Endometrial microvascular endothelial cells (primary cell): ENCODE measurements around the gene LY6G6F. TPM values are rescaled to one million over a fixed set of nuclear protein-coding genes. Genes with fewer than 3 reads are reported as not detected.
"Not testable (repeated sequence)": the region's sequence is repeated elsewhere in the genome, so short reads cannot be mapped to it uniquely, and the experiment has no call there.

Experiments
- in situ Hi-C: cut with HindIII; loops from 2 replicates; pipeline ENCODE4 v1.10.0; 2017; ENCODE audit warnings: low sequenced_read_pairs, low pct_unique_long_range_greater_than_20kb; ENCODE audit errors: inconsistent ontology term
- total RNA-seq: library from RNA; depleted of rRNA; stranded (reverse); fragments of >200 nt; gene quantifications from one replicate; pipeline ENCODE4 v1.2.3, GENCODE V29; 2015; ENCODE audit errors: inconsistent ontology term

LY6G6F gene
- total RNA-seq, 1 donor from 2014 or later: not detected

DNA sequence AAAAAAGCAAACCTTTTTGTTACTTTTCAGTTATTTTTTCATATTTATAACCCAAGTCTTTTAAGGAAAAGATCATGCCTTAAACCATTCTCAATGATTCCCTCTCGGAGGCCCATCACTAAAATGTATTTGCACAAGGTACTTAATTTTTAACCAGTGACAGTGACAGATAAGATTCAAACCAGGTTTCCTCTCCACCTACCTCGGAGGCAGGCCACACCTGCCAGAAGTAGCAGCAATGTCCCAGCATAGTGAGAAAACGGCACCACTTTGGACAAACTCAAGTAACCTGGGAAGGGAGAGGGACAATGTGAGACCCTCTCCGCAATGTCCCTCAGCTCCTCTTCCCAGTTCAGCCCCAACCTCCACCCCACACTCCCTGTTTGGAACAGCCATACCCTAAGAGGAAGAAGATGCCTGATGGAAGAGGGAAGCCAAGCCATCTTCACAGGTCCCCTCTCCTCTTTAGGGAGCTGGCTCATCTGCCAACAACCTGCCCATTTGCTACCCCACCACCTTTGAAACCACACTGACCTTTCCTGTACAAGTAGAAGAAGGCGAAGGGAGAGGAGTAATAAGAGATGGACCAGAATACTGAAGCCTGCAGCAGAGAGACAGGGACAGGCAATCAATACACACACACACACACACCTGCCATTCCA lies 5.8 kb upstream of the LY6G6F start:
- in situ Hi-C loops: no loop called here

DNA sequence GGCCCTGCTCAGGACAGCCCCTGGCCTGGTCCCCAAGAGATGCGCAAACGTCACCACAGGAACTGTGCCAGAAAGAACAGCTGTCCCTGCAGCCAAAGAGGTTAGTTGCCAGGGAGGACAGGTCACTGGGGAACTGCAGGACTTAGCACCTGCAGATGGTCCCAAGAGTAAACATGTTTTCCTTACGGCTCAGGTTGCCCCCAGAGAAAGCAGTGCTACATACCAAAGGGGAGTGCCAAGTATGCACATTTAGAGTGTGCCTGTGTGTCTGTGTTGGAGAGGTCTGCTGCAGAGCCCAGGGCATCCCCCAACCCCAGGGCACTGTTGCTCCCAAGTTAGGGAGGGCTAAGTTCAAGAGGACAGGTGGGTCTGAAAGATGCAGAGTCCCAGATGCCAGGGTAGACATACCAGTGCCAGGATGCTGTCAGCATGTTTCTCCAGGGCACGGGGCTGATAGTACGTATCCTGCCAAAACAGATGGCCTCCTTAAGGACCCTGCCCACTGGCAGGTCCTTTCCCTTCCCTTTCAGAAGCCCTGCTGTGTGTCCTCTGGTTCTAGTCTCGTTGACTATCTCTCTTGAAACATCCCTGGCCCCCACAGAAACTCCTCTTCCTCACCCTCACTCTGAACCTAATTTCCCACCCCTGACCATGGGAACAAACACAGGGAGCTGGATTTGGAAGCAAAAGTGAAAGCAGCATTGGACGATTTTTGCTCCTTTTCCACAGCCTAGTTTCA lies 4.8 kb upstream of the LY6G6F start:
- in situ Hi-C loops: no loop called here

DNA sequence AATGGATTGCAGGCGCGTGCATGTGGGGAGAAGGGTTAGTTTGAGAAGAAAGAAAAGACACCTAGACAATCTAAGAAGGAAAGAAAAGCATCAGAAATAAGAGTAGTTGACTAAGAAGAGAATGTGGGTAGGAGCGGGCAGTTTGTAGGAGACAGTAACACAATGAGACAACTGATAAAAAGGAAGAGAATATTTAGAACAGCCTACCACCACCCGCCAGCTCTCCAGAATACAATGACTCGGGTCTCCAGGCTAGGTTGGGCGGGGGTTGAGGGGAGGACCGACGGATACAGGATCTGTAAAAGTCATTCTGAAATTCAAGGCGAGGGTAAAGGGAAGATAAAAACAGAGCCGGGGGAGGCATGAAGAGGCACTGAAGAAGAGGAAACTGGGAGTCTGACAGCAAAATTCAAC lies 4.3 kb upstream of the LY6G6F start:
- in situ Hi-C loops: no loop called here

DNA sequence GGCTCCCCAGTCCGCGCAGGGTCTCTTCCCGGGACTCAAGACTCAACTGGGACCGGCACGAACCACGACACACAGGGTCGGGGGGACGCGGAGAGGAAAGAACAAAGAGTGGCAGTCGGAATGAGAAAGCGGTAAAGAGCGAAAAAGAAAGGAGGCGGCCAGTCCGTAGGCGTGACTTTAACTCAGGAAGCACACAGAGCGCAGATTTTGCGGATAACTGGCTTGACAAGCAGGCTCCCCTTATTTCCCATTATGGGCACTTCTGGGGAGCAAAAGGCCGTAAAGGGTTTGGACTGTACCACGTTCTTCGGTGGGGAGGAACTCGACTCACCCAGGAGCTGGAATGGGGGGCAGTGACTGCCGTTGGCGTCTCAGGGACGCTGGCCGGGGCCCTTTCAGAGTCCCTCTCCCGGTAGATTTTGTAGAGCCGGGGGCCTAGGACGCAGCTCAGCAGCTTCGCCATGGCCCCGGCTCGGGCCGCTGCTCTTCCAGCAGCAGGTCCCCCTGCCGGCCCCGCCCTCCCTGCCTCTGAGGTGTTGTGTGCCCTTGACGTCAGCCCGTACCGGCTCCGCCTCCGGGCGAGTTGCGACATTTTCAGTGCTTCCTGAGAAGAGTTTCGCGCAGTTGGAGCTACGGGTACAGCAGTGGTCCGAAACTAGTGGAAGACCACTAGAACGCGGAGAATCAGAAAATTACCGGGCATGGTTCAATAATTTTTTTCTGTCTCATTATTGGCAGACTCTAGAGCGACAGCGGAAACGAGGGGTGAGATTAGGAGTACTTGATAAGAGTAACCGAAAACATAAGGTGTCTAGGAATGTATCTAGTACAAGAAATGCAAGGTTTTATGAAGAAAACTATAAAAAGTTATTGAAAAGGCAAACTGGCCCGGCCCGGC lies 3.6 kb upstream of the LY6G6F start, which contains the start of gene ABHD16A:
ABHD16A (minus strand) TSS at position 506 of the 898 bp plus-strand sequence; CDS start at position 463, 43 bp downstream.
- in situ Hi-C loops: no loop called here

DNA sequence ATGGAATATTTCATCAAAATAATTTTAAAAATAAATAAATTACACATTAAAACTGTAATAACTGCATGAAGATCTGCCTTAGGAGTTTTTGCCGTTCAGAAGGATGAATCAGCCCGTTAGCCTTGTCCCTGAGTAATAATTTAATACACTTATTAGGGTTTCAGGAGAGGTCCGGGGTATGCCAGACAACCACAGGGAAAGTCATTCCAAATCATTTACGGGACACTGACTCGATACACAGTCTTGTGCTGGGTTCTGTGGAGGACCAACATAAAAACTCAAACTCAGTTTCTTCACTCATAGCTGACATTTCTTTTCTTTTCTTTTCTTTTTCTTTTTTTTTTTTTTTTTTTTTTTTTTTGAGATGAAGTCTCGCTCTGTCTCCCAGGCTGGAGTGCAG lies 735 bp upstream of the LY6G6F start:
- in situ Hi-C loops: no loop called here

DNA sequence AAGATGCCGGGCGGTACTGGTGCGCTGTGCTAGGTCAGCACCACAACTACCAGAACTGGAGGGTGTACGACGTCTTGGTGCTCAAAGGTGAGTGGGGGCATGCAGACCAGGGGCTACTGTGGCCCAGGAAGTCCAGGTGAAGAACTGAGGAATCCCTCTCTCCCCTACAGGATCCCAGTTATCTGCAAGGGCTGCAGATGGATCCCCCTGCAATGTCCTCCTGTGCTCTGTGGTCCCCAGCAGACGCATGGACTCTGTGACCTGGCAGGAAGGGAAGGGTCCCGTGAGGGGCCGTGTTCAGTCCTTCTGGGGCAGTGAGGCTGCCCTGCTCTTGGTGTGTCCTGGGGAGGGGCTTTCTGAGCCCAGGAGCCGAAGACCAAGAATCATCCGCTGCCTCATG lies 1.0 kb downstream of the LY6G6F start:
- in situ Hi-C loops: no loop called here

DNA sequence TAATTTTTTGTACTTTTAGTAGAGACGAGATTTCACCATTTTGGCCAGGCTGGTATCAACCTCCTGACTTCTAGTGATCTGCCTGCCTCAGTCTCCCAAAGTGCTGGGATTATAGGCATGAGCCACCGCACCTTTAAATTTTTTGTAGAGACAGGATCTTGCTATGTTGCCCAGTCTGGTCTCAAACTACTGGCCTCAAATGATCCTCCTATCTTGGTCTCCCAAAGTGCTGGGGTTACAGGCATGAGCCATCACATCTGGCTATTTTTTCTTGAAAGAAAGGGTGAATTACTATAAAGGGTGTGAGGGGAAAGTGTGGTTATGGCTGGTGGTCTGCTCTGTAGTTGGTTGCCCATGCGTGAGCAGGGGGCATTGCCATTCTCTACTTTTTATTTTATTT lies 1.6 kb downstream of the LY6G6F start:
- in situ Hi-C loops: no loop called here

DNA sequence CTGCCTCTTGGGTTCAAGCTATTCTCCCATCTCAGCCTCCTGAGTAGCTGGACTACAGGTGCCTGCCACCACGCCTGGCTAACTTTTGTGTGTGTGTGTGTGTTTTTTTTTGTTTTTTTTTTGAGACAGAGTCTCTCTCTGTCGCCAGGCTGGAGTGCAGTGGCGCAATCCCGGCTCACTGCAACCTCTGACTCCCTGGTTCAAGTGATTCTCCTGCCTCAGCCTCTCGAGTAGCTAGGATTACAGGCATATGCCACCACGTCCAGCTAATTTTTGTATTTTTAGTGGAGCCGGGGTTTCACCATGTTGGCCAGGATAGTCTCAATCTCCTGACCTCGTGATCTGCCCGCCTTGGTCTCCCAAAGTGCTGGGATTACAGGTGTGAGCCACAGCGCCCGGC lies 2.5 kb downstream of the LY6G6F start:
- in situ Hi-C loops: not testable (repeated sequence)

DNA sequence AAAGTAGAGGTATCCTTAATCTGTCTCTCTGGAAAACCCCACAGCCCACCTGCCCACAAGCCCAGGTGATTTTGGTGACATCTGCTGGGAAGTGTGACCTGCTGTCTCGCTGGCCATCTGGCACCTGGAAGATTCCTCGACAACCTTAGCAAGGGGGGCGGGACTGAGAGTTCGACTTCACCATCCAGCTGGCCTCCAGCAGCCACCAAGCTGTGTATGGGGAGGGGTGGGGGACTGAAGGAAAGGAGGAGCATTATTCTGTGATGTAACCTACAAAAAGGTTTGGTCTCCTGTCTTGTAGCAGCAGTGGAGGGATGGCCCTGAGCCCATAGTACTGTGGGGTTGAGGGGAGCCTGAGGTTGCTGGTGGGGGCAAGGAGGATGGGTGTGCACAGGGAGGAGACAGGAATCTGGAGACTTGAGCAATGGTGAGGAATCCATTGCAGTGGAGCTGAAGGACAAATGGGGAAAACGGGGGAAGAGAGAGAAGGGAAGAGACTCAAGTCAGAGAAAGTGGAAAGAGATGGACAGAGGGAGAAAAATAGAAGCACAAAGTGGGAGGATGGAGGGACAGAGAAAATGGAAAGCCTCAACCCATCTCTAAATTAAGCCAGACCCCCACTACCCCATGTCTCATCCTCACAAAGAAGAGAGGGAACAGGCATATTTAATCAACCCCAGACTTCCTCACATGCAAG lies 4.0 kb downstream of the LY6G6F start:
- in situ Hi-C loops: no loop called here

DNA sequence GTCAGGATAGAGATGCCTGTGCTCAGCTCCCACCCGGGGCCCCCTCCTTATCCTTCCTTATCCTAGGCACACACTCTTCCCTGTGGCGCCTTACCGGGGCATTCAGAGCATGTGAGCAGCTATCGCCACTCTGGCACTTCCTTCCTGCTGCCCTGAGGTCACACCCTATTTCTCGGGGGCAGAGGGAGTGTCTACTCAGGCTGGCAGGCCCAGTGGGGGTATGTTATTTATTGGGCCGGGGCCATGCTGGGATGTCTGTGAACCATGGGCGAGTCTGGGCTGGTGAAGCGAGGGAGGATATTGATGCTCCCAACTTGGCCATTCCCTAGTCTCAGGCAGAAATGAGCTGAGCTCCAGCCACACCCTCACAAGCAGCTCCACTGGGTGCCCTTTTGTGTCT lies 4.6 kb downstream of the LY6G6F start:
- in situ Hi-C loops: no loop called here

DNA sequence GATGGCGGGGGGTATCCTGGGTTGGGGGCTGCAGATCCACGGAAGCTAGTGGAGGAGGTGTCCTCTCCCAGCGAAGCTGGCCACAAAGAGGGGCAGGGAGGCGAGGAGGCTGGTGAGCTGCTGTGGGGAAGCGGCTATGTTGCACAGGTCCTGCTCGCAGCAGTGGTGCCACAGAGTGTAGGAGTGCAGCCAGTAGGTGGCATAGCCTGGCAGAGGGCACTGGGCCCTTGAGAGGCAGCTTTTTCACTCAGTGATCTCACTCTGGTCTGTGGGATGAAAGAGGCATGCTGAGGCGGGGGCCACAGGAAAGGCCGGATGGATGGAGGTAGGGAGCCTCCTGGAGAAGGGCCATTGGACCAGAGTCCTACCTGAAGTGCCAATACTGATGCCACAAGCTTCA lies 5.6 kb downstream of the LY6G6F start:
- in situ Hi-C loops: no loop called here

DNA sequence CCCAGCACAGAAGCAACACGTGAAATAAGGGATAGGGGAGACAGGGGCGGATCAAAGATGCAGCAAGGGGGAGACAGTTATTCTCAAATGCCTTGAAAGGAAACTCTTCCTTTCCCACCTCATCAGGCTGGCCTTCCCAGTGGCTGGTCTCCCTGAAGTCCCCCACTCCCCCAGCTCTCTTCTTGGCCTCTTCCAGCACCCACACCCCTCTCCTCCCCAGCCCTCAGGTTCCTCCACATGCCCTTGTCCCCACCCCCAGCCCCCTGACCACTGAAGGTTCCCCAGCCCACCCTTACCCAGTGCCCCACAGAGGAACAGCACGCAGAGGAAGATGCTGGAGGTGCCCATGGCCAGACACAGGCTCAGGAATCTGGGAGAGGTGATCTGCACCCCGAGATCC lies 6.8 kb downstream of the LY6G6F start:
- in situ Hi-C loops: no loop called here

DNA sequence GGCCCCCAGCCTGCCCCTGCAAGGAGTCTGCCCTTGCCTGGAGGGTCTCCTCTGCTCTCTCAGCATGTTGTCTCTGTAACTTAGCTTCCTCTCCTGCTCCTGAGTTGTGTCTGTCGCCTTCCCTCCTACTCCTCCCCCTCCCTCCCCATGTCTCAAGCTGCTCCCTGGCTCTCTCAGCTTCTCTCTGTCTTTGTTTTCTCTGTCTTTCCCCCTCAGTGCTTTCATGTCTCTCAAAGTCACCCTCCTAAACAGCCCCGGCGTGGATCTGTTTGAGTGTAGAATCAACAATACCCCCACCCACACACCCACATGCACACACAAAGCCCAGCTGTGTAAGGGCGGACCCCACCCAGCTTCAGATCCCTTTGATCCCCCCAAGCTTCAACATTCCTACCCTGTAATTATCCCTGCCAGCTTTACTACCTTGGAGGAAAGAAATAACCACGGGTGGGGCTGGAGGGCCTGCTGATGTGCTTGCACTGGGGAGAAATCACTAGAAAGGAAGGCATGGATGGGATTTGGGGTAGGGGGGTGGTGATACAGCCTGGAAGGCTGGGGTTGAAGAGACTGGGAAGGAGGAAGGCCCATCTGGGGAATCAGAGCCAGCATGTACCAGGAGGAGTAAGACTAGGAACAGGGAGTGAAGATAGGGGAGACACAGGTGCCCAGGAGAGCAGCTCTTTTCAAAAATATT lies 7.5 kb downstream of the LY6G6F start:
- in situ Hi-C loops: no loop called here

DNA sequence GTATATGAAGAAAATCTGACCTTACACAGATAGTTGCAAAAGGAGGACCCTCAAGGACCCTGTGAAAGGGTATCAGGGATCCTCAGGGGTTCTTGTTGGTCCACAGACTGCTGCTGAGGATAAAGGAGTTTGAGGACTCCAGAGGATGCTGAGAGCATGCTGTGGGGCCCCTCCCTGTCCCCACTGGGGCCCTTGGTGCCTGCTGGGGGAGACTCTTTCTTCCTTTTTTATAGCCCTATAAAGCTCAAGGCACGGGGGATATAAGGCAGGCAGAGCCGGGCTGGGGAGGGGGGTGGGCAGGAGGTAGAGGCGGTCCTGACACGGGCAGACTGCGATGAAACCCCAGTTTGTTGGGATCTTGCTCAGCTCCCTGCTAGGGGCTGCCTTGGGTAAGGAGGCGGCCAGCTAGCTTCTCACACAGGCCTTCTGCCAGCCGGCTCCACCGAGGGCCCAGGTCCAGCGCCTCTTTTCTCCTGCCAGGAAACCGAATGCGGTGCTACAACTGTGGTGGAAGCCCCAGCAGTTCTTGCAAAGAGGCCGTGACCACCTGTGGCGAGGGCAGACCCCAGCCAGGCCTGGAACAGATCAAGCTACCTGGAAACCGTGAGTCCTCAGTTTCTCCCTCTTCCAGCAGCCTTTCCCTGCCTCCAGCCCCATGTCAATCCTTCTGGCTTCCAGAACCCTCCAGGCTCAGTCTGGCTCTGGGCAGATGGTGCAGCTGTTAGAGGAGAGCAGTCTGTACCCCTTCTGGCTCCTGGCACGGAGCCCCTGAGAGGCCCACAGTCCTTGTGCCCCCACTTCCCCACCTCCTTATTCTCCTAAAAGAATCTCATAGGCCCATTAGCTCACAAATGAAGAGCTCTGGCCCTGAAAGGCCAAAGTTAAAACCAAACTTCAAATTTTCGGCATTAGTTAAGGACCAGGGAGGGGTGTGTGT lies 8.6 kb downstream of the LY6G6F start, which contains the start of gene LY6G6D:
LY6G6D (plus strand) TSS at position 327 of the 937 bp plus-strand sequence; CDS start at position 335, 8 bp downstream.
- in situ Hi-C loops: no loop called here

DNA sequence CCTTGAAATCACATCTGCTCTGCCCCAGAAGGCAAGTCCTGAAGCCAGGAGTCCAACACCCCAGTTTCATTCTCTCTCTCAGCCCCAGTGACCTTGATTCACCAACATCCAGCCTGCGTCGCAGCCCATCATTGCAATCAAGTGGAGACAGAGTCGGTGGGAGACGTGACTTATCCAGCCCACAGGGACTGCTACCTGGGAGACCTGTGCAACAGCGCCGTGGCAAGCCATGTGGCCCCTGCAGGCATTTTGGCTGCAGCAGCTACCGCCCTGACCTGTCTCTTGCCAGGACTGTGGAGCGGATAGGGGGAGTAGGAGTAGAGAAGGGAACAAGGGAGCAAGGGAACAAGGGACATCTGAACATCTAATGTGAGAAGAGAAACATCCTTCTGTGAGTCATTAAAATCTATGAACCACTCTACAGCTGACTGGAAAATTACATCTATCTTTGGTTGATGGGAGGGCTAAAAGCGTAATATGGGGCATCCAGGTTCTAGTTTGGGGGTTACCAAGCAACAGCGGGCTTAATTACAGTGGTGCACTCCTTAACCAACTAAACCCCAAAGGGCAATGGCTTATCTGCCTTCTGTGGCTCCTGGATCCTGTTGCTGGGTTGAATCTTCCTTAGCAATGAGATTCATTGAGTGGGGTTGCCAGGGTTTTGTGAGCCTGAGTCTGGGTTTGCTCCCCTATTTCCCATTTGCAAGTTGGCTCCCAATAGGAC lies 11.0 kb downstream of the LY6G6F start:
- in situ Hi-C loops: no loop called here

DNA sequence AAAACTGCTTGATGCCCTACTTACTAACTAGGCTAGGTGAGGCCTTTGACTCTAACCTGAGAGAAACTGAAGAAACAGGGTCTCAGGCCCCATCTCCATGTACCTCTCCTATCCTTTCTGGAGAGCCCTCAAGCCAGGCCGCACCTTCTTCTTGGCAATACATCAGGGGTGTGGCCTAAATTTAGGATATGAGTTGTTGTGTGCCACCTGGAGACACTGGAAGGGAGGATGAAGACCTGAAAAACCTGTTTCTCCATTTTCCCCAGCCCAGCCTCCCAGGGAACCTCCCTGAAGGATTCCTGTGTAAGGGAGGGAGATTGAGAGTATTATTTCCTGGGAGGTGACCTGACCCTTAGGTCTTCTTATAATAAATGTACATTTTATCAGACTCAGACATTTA lies 11.6 kb downstream of the LY6G6F start:
- in situ Hi-C loops: no loop called here

DNA sequence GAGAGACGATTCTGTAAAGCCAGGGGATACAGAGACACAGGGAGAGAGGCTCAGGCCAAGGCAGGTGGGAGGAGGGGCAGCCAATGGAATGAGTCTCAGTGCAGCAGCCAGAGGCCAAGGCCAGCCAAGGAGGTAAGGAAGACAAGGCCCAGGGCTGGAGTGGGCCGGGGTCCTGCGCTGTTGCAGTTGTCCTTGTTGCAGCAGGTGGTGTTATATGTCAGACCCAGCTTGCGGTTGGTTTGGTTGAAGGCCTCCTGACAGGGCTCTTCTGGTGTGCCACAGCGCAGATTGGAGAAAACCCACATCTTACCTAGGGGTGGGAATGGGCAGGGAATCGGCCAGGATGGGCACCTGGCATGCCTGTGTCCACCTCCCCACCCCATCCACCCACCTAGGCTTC lies 12.3 kb downstream of the LY6G6F start:
- in situ Hi-C loops: no loop called here
